ENCODE results near the gene PRLH.

The PRLH gene, protein sequence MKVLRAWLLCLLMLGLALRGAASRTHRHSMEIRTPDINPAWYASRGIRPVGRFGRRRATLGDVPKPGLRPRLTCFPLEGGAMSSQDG

DNA sequence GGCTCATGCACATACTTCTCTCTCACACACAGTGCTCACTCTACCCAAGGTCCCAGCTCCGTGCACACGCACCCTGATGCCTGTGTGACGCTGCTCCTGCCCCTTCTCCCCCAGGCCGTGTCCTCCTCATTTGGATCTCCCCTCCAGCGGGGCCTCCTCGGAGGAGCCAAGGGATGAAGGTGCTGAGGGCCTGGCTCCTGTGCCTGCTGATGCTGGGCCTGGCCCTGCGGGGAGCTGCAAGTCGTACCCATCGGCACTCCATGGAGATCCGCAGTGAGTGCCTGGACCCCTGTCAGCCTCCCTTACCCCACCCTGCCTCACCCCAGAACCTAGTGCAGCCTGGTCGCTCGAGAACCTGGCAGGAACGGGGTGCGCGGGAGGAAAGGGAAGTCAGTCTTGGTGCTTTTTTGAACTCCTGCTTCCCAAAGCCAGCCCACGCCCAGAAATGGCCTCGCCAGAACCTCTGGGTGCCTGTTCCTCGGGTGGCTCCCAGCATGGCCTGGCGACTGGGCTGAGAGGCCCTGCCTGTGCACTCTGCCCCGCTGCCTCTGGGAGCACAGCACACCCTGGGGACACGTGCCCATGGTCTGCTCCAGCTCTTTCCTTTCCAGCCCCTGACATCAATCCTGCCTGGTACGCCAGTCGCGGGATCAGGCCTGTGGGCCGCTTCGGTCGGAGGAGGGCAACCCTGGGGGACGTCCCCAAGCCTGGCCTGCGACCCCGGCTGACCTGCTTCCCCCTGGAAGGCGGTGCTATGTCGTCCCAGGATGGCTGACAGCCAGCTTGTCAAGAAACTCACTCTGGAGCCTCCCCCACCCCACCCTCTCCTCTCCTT lies at the start of gene PRLH:
Gene PRLH (plus strand): TSS at position 174 of the 835 bp plus-strand sequence. CDS start 0 bp downstream, at position 174.
- no peak for DNase-seq (ENCODE audit: low spot score)

DNA sequence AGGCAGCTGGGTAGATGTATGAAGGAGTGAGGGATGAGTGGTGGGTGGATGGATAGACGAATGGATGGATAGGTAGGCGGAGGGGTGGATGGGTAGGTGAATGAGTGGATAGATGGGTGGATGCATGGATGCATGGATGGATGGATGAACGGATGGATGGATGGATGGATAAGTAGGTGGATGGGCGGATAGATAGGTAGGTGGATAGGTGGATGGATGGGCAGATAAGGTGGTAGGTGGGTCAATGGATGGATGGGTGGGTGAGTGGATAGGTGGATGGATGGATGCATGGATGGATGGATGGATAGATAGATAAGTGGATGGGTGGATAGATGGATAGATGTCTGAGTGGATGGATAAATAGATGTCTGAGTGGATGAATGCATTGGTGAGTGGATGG lies 49.2 kb upstream of the PRLH start:
- no peak for DNase-seq (ENCODE audit: low spot score)

GRCh38 chr2:237517990-237518389 lies 48.4 kb upstream of the PRLH start:
- no peak for DNase-seq (ENCODE audit: low spot score)

DNA sequence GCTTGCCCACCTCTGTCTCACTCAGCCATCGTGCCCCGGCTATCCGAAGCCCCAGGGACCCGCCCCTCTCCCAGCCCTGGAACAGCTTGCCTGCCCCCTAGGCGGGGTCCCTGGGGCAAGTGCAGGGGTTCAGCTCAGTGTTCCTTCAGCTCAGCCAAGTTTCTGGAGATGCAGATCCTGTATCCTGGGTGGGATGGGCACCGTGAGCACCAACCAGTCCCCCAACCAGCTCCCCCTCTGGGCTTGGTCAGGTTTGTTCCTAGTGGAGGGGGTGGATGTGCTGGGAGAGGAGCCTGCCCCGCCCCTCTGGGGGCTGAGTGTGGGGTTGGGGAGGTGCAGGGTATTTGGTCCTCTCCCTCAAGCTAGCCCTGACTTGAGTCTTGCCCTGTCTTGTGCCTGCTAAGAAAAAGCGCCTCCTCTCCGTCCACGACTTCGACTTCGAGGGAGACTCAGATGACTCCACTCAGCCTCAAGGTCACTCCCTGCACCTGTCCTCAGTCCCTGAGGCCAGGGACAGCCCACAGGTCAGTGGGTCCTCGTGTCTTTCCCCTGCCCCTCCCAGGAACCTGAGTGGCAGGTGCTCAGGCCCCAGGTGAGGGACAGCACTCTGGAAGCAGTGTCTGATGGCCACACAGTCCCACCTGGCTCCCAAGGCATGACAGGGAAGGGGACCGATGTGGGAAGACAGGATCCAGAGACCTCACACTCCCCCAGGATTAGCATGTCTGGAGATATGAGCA lies 46.7 kb upstream of the PRLH start:
- no peak for DNase-seq (ENCODE audit: low spot score)

DNA sequence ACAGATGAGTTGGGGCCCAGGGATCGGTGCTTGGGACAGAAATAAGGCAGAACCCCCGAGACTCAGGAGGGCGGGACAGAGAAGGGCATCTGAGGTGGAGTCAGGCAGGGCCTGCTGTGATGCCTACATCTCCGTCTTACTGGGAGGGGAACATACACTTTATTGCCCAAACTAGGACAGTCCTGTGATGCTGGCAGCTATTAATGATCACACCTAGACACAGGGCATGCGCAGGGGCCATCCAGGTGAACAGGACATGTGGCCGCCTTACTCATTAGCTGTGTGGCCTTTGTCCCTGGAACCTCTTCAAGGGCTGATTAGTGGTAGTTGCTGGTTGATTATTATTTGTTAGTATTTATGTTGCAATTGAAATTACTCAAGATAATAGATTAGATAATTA lies 46.1 kb upstream of the PRLH start:
- no peak for DNase-seq (ENCODE audit: low spot score)

- no peak for DNase-seq (ENCODE audit: low spot score)
Observed at GRCh38 chr2:237524631-237525030, 41.7 kb upstream of the PRLH start.

DNA sequence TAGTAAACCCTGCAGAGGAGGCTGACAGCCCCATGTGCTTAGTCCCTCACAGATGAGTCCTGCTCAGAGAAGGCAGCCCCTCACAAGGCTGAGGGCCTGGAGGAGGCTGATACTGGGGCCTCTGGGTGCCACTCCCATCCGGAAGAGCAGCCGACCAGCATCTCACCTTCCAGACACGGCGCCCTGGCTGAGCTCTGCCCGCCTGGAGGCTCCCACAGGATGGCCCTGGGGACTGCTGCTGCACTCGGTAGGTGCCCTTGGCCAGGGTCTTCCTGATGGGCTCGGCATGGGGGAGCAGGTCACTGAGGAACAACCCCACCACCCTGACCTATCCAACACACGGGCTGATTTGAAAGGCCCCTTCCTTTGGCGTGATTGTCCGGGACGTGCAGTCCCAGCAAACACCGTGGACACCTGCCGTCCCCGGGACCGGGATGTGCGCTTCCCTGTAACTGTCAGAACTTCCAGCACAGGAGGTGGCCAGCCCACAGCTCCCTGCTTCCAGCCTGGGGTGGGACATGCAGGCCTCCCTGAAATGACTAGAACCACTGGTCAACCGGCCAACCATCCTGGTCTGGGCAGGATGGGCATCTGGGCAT lies 40.7 kb upstream of the PRLH start:
- no peak for DNase-seq (ENCODE audit: low spot score)

DNA sequence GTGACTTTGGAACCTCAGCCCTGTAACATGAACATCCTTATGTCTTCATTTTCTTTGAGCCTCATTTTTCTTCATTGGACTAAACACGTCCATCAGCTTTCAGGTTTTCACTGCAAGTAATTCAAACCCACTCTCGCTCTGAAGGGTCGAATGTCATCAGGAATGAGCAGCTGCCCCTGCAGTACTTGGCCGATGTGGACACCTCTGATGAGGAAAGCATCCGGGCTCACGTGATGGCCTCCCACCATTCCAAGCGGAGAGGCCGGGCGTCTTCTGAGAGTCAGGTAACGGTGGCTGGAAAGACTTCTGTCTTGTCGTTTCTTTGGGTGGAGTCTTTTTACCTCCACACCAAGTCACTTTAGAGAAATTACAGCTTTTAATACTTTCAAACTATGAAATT lies 39.1 kb upstream of the PRLH start:
- no peak for DNase-seq (ENCODE audit: low spot score)

- no peak for DNase-seq (ENCODE audit: low spot score)
Observed at GRCh38 chr2:237527766-237528165, 38.6 kb upstream of the PRLH start.

DNA sequence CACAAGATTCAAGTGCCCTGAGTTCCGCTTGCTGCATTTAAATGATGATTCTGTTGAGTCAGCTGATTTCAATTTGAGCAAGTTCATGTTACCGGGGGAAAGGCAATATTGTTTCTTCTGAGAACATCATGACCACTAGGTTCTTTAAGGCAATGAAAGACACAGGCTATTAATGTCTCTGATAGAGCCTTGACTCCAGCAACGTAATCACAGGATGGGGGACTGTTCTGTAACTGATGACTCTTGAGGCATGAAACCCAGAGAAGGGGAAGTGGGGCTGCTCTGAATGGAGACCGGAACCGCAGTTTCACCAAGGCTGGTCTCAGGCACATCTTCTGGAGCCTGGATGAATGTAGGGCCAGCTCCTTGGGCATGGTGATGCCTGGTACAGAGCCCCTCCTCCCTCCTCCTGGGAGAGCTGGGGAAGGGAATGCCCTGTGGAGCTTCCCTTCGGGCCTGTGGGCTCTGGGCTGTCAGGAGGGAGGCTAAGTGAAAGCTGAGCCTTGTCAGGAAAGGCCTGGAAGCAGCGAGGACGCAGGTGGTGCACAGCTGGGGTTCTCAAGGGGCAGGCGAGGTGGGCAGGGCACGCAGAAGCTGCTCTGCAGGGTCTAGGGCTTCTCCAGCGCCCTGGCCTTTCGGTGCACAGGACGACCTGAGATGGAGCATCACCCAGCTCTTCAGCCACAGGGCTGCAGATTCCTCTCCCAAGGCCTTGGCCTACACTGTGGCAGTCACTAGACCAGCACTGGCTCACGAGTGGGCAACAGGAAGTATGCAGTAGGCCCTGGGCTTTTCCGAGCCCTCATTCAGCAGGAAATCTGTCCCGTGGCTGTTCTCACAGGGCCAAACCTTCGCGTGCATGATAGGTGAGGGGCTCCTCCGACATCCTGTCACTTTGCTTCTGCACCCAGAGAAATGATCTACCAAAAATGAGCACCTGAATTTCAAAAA lies 36.6 kb upstream of the PRLH start:
- no peak for DNase-seq (ENCODE audit: low spot score)

DNA sequence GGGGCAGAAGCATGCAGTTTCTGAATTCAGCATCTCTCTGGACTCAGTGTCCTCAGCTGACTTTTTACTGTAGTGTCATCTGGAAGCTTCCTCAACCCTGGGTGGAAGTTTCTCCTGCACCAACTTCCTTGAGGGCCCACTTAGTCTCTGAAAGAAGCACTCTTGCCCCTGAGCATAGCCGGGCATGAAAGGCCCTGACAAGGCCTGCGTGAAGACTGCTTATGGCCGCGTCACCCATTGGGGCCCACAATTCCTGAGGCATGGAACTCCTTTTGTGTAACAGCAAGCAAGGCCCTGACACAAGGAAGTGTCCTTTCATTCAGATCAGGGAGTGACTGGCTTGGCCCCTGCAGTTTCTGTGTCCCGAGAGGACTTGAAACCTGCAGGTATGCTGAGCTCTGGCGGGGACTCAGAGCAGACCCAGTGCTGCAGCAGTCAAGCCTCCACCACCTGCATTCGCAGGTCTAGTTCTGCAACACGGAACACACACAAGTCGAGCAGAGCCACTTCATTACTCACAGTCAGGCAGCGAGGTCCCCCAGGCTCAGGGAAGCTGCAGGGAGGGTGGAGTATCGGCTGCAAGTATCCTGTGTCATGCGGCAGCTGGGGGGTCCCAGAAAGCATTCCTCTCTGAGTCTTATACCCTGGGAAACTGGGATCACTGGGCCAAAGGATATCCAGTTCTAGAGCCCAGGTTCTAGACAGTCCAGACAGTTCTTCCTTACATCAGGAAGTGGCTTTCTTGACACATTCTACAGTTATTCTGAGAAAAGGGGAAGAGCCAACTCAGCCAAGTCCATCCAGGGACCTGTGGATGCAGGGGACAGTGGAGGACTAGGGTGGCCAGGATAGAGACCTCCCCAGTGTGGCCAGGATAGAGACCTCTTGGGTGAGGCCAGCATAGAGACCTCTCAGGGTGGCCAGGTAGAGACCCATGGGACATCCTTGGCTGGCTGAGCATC lies 35.6 kb upstream of the PRLH start:
- no peak for DNase-seq (ENCODE audit: low spot score)

DNA sequence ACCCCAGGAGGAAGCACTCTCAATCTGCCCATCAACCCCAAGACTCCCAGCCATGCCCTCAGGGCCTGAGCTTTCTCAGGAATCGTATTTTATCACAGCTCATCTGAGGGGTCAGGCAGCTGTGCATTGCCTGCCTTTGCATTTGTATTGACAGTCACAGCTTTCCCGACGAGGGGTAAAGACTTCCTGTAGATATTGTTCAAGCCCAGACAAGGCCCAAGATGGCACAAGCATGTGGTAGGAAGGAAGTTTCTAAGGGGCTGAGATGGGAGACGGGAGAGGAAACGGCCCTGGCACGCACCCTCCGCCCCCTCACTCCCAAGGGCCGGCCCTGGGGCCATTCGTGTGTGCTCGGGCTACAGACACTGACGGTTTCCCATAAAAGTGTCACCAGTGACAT lies 34.2 kb upstream of the PRLH start:
- no peak for DNase-seq (ENCODE audit: low spot score)

DNA sequence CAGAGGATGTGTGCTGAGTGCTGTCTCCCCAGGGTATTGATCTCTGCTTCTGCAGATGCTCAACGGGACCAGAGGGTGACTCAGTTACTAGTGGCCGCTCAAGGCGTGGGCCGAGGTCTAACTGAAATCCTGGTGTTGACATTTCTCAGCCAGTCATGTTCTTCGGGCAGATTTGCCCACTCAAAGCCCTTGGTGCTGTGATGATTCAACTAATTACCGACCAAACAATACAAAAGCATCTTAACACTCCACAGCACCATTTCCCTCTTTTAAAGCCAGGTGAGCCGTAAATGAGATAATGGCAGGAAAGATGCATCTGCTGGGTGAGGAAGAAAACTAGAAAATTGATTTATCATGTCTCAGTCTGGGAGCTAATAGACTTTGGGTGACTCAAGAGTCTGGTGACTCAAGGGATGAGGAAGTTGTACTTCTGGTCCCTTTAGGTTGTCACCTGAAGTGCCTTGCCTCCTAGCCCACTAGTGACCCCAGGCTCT lies 32.7 kb upstream of the PRLH start:
- DNase-seq (ENCODE audit: low spot score) = no peak

- DNase-seq (ENCODE audit: low spot score) = no peak
Observed at GRCh38 chr2:237534380-237534779, 32.0 kb upstream of the PRLH start.

GRCh38 chr2:237535385-237536082 lies 30.8 kb upstream of the PRLH start:
- DNase-seq (ENCODE audit: low spot score) = no peak

DNA sequence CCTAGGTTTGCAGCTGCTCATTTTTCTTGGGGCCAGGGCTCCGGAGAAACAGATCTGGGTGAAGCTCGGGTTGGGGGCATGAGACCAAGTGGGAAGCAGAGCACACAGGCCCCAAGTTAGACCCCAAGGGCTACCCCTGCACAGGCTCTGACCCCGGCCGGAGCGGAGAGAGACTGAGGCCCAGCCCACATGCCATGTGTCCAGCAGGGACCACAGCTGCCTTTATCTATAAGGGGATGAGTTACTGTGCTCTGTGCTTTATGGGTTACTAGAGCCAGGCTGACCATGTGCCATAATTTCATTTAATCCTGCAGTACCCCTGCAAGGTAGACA lies 30.3 kb upstream of the PRLH start:
- DNase-seq (ENCODE audit: low spot score) = no peak

- no peak for DNase-seq (ENCODE audit: low spot score)
Observed at GRCh38 chr2:237536617-237537016, 29.8 kb upstream of the PRLH start.

- no peak for DNase-seq (ENCODE audit: low spot score)
Observed at GRCh38 chr2:237538001-237538720, 28.2 kb upstream of the PRLH start.

GRCh38 chr2:237538901-237539300 lies 27.5 kb upstream of the PRLH start:
- no peak for DNase-seq (ENCODE audit: low spot score)

Measured in COLO829 (cell line).